Measurements from ENCODE around the gene KCNS3.

The KCNS3 gene

GRCh38 chr2:17878281-17879136 lies at the start of gene KCNS3:
TSS of gene KCNS3 (plus strand) at chr2:17878667. CDS start at chr2:17931009, 52,342 bp downstream.
- DNase-seq (ENCODE audit: low read depth in 2 of 2) = no peak

- DNase-seq (ENCODE audit: low read depth in 2 of 2) = peak in 1 of 2 donors; percentile 14
These were observed 48.1 kb upstream of the KCNS3 start for GRCh38 chr2:17830053-17831034.

- no peak for DNase-seq (ENCODE audit: low read depth in 2 of 2)
These were observed 43.0 kb upstream of the KCNS3 start for GRCh38 chr2:17835516-17835915.

- DNase-seq (ENCODE audit: low read depth in 2 of 2) = no peak
These were observed 38.5 kb upstream of the KCNS3 start for GRCh38 chr2:17839959-17840358.

GRCh38 chr2:17843457-17843856 lies 35.0 kb upstream of the KCNS3 start:
- DNase-seq (ENCODE audit: low read depth in 2 of 2) = no peak

GRCh38 chr2:17845806-17846205 lies 32.7 kb upstream of the KCNS3 start:
- no peak for DNase-seq (ENCODE audit: low read depth in 2 of 2)

GRCh38 chr2:17846676-17847075 lies 31.8 kb upstream of the KCNS3 start:
- DNase-seq (ENCODE audit: low read depth in 2 of 2) = no peak

- DNase-seq (ENCODE audit: low read depth in 2 of 2) = no peak
These were observed 31.2 kb upstream of the KCNS3 start for GRCh38 chr2:17847236-17847635.

GRCh38 chr2:17849275-17849674 lies 29.2 kb upstream of the KCNS3 start:
- no peak for DNase-seq (ENCODE audit: low read depth in 2 of 2)

- DNase-seq (ENCODE audit: low read depth in 2 of 2) = no peak
These were observed 28.3 kb upstream of the KCNS3 start for GRCh38 chr2:17850151-17850550.

- DNase-seq (ENCODE audit: low read depth in 2 of 2) = no peak
These were observed 26.5 kb upstream of the KCNS3 start for GRCh38 chr2:17851731-17852585.

GRCh38 chr2:17853799-17854198 lies 24.7 kb upstream of the KCNS3 start:
- no peak for DNase-seq (ENCODE audit: low read depth in 2 of 2)

- no peak for DNase-seq (ENCODE audit: low read depth in 2 of 2)
These were observed 21.4 kb upstream of the KCNS3 start for GRCh38 chr2:17857021-17857420.

- DNase-seq (ENCODE audit: low read depth in 2 of 2) = no peak
These were observed 20.4 kb upstream of the KCNS3 start for GRCh38 chr2:17858064-17858463.

- DNase-seq (ENCODE audit: low read depth in 2 of 2) = no peak
These were observed 14.9 kb upstream of the KCNS3 start for GRCh38 chr2:17863539-17863938.

- no peak for DNase-seq (ENCODE audit: low read depth in 2 of 2)
These were observed 13.8 kb upstream of the KCNS3 start for GRCh38 chr2:17864676-17865075.

- no peak for DNase-seq (ENCODE audit: low read depth in 2 of 2)
These were observed 11.3 kb upstream of the KCNS3 start for GRCh38 chr2:17867133-17867532.

- no peak for DNase-seq (ENCODE audit: low read depth in 2 of 2)
These were observed 9.3 kb upstream of the KCNS3 start for GRCh38 chr2:17869128-17869527.

- DNase-seq (ENCODE audit: low read depth in 2 of 2) = no peak
These were observed 6.8 kb upstream of the KCNS3 start for GRCh38 chr2:17871639-17872038.

- DNase-seq (ENCODE audit: low read depth in 2 of 2) = no peak
These were observed 5.4 kb upstream of the KCNS3 start for GRCh38 chr2:17873021-17873420.

- DNase-seq (ENCODE audit: low read depth in 2 of 2) = no peak
These were observed 1.9 kb upstream of the KCNS3 start for GRCh38 chr2:17876590-17876989.
